HUES48 (cell line): ENCODE results near the gene DPH6.
"Not testable (repeated sequence)": the region's sequence is repeated elsewhere in the genome, so short reads cannot be mapped to it uniquely, and the experiment has no call there.

Experiments used
- H3K27ac ChIP-seq: one replicate; pipeline ENCODE4 v1.7.0; 2013; ENCODE audit warnings: low read depth, low read length, inconsistent platforms
- H3K27me3 ChIP-seq: 2 replicates; pipeline ENCODE4 v1.6.1; 2013; ENCODE audit warnings: mild to moderate bottlenecking, low read length; ENCODE audit not compliant: control insufficient read depth, insufficient read depth
- H3K36me3 ChIP-seq: 2 replicates; pipeline ENCODE4 v1.6.1; 2013; ENCODE audit warnings: low read length; ENCODE audit not compliant: control insufficient read depth, insufficient read depth
- H3K4me1 ChIP-seq: 2 replicates; pipeline ENCODE4 v1.6.1; 2013; ENCODE audit warnings: mild to moderate bottlenecking, low read length; ENCODE audit not compliant: control insufficient read depth, insufficient read depth
- H3K4me3 ChIP-seq: 2 replicates; pipeline ENCODE4 v1.5.1; 2013; ENCODE audit warnings: mild to moderate bottlenecking, low read depth, low read length
- H3K9ac ChIP-seq: 2 replicates; pipeline ENCODE4 v1.6.1; 2013; ENCODE audit warnings: mild to moderate bottlenecking, low read depth, low read length, moderate library complexity
- H3K9me3 ChIP-seq: 2 replicates; pipeline ENCODE4 v1.6.1; 2013; ENCODE audit warnings: low read length; ENCODE audit not compliant: control insufficient read depth, insufficient read depth

Gene DPH6

DNA sequence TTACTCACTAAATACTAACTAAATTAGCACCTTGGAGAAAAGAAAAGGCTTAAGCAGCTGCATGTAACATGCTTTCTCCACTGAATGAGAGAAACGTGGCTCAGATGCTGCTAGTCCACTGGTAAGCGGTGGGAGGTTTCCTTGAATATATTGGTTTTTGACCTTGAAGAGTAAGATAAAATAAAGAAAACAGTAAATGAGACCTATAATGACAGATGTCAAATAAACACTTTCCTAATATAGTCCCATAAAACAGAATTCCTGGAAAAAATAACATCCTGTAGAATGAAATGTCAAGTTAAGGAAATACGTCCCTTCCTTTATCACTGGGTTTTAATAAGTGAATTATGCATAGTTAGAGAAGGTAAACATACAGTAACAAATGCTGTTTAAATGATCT lies 215.0 kb downstream of the DPH6 start:
- no peak overlapping the region for H3K4me3 ChIP-seq
- H3K27ac ChIP-seq = no peak overlapping the region
- no peak overlapping the region for H3K9ac ChIP-seq
- no peaks in the 10 kb centered on the region for H3K9me3 ChIP-seq
- H3K27me3 ChIP-seq = no peaks in the 10 kb centered on the region
- peaks cover 10% of the 10 kb centered on the region for H3K4me1 ChIP-seq
- H3K36me3 ChIP-seq = no peaks in the 10 kb centered on the region

- Histone ChIP-seq H3K4me1 (peaks cover 10% of the 10 kb centered on the region), H3K9me3 (no peaks in the 10 kb centered on the region), H3K9ac (no peak overlapping the region), H3K27me3 (no peaks in the 10 kb centered on the region), H3K27ac (no peak overlapping the region), H3K4me3 (no peak overlapping the region), H3K36me3 (no peaks in the 10 kb centered on the region)
Measured at GRCh38 chr15:35330048-35330695, 215.8 kb downstream of the DPH6 start.

- Histone ChIP-seq H3K4me1 (peaks cover 10% of the 10 kb centered on the region), H3K4me3 (no peak overlapping the region), H3K27me3 (no peaks in the 10 kb centered on the region), H3K9ac (no peak overlapping the region), H3K27ac (no peak overlapping the region), H3K9me3 (no peaks in the 10 kb centered on the region), H3K36me3 (no peaks in the 10 kb centered on the region)
Measured at GRCh38 chr15:35329521-35329961, 216.4 kb downstream of the DPH6 start.

DNA sequence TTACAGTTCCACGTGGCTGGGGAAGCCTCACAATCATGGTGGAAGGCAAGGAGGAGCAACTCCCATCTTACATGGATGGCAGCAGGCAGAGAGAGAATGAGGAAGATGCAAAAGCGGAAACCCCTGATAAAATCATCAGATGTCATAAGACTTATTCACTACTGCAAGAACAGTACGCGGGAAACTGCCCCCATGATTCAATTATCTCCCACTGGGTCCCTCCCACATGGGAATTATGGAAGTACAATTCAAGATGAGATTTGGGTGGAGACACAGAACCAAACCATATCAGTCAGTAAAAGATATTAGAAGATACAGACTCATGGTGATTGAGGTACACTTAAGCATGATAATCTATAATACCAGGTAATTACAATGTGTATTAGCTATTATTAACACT lies 217.1 kb downstream of the DPH6 start:
- H3K27ac ChIP-seq, H3K27me3 ChIP-seq, H3K9ac ChIP-seq, H3K36me3 ChIP-seq, H3K9me3 ChIP-seq, H3K4me3 ChIP-seq, H3K4me1 ChIP-seq: not testable (repeated sequence)

GRCh38 chr15:35327789-35328188 lies 218.2 kb downstream of the DPH6 start:
- no peaks in the 10 kb centered on the region for H3K27me3 ChIP-seq
- H3K9ac ChIP-seq = no peak overlapping the region
- no peak overlapping the region for H3K4me3 ChIP-seq
- no peak overlapping the region for H3K27ac ChIP-seq
- no peaks in the 10 kb centered on the region for H3K9me3 ChIP-seq
- no peaks in the 10 kb centered on the region for H3K36me3 ChIP-seq
- H3K4me1 ChIP-seq = peaks cover 10% of the 10 kb centered on the region

GRCh38 chr15:35325374-35325941 lies 220.5 kb downstream of the DPH6 start:
- no peaks in the 10 kb centered on the region for H3K36me3 ChIP-seq
- no peaks in the 10 kb centered on the region for H3K9me3 ChIP-seq
- peaks cover 8% of the 10 kb centered on the region for H3K4me1 ChIP-seq
- H3K9ac ChIP-seq = no peak overlapping the region
- no peak overlapping the region for H3K27ac ChIP-seq
- H3K27me3 ChIP-seq = no peaks in the 10 kb centered on the region
- no peak overlapping the region for H3K4me3 ChIP-seq

GRCh38 chr15:35323141-35323540 lies 222.8 kb downstream of the DPH6 start:
- no peaks in the 10 kb centered on the region for H3K9me3 ChIP-seq
- no peaks in the 10 kb centered on the region for H3K36me3 ChIP-seq
- no peak overlapping the region for H3K9ac ChIP-seq
- H3K4me1 ChIP-seq = no peaks in the 10 kb centered on the region
- H3K4me3 ChIP-seq = no peak overlapping the region
- no peak overlapping the region for H3K27ac ChIP-seq
- H3K27me3 ChIP-seq = no peaks in the 10 kb centered on the region

DNA sequence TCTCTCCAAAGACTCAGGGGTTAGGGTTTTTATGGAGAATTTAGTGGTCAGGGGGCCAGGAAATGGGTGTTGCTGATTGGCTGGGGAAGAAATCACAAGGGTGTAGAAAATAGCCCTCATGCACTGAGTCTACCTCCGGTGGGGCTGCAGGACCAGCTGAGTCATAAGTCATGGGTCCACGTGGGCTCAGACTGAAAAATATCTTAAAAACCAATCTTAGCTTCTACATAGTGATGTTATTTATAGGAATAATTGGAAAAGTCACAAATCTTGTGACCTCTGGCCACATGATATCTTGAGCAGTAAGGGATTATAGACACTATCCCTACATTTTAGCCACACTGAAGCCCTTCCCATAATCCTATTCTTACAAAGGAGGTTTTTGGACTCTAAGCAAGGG lies 224.0 kb downstream of the DPH6 start:
- H3K4me3 ChIP-seq = no peak overlapping the region
- no peaks in the 10 kb centered on the region for H3K36me3 ChIP-seq
- H3K9ac ChIP-seq = no peak overlapping the region
- no peaks in the 10 kb centered on the region for H3K27me3 ChIP-seq
- H3K9me3 ChIP-seq = no peaks in the 10 kb centered on the region
- no peaks in the 10 kb centered on the region for H3K4me1 ChIP-seq
- no peak overlapping the region for H3K27ac ChIP-seq

GRCh38 chr15:35320911-35321310 lies 225.1 kb downstream of the DPH6 start:
- Histone ChIP-seq H3K36me3 (no peaks in the 10 kb centered on the region), H3K9ac (no peak overlapping the region), H3K9me3 (no peaks in the 10 kb centered on the region), H3K4me3 (no peak overlapping the region), H3K27me3 (no peaks in the 10 kb centered on the region), H3K4me1 (no peaks in the 10 kb centered on the region), H3K27ac (no peak overlapping the region)
